Testis (tissue), 3 donors: Measurements from ENCODE around the gene MYBPH. TPM values are rescaled to one million over a fixed set of nuclear protein-coding genes. Genes with fewer than 3 reads are reported as not detected.
A peak's percentile ranks its signal among the peaks of the same experiment; 100 is the strongest.

Experiments
- DNase-seq: peaks from one replicate; pipeline ENCODE4 v3.0.0-alpha.2; 2019
- H3K27ac ChIP-seq, 2 donors: fragments of 200-600 bp; sonication (generic); one replicate each; pipeline ENCODE4 v1.5.1; 2019
- H3K27me3 ChIP-seq: fragments of 200-600 bp; sonication (generic); one replicate; pipeline ENCODE4 v1.5.1; 2019
- H3K36me3 ChIP-seq: fragments of 200-600 bp; sonication (generic); one replicate; pipeline ENCODE4 v1.5.1; 2017; ENCODE audit warnings: low read depth; ENCODE audit errors: missing control alignments
- H3K4me1 ChIP-seq: fragments of 200-600 bp; sonication (generic); one replicate; pipeline ENCODE4 v1.5.1; 2019
- H3K4me3 ChIP-seq, 2 donors: fragments of 200-600 bp; sonication (generic); one replicate each; pipeline ENCODE4 v1.5.1; 2017 to 2019
- H3K9me3 ChIP-seq: fragments of 200-600 bp; sonication (generic); one replicate; pipeline ENCODE4 v1.5.1; 2017
- POLR2A ChIP-seq: fragments of 450-650 bp; IDR thresholded peaks from one replicate; pipeline ENCODE4 v1.6.1; 2017; ENCODE audit warnings: antibody characterized with exemption, mild to moderate bottlenecking, moderate library complexity
- WGBS, 2 donors: methylation state at CpG; one replicate each; pipeline ENCODE4 v1.1.5; 2018; 5-methylcytosine and 5-hydroxymethylcytosine counted together
- intact Hi-C: fragments of 100-400 bp; cut with DNase I; formaldehyde crosslinking; loops from one replicate; pipeline ENCODE4 v1.15.1; 2023; ENCODE audit warnings: low total_unique reads
- polyA plus RNA-seq: library from polyadenylated mRNA; stranded (reverse); fragments of 350-450 nt; fragmentation: Illumina TruSeq; extraction: RNeasy Lipid Tissue Mini Kit (QIAGEN cat#74804); gene quantifications from one replicate; pipeline ENCODE4 v1.2.3, GENCODE V29; 2014; ENCODE audit warnings: low read depth, low replicate concordance; ENCODE audit not compliant: insufficient read depth
- total RNA-seq, 2 donors: library from RNA; depleted of rRNA; stranded (reverse); fragments of >200 nt; gene quantifications; one replicate each; pipeline ENCODE4 v1.2.3, GENCODE V29; 2016
- TF ChIP-seq, protein P1 (sequence below), 3 experiments: fragments of 450-650 bp in 2 of 3; fragments of 200-600 bp in 1 of 3; sonication (generic) in 1 of 3; IDR thresholded peaks; one replicate each; pipeline ENCODE4 v1.5.1; 2016 to 2019; ENCODE audit warnings: antibody characterized with exemption in 3 of 3, mild to moderate bottlenecking in 2 of 3, moderate library complexity in 1 of 3

MYBPH gene
- total and polyA plus RNA-seq, 3 donors from 2014 or later: 0.16 to 2.9 (median 0.25) TPM

DNA sequence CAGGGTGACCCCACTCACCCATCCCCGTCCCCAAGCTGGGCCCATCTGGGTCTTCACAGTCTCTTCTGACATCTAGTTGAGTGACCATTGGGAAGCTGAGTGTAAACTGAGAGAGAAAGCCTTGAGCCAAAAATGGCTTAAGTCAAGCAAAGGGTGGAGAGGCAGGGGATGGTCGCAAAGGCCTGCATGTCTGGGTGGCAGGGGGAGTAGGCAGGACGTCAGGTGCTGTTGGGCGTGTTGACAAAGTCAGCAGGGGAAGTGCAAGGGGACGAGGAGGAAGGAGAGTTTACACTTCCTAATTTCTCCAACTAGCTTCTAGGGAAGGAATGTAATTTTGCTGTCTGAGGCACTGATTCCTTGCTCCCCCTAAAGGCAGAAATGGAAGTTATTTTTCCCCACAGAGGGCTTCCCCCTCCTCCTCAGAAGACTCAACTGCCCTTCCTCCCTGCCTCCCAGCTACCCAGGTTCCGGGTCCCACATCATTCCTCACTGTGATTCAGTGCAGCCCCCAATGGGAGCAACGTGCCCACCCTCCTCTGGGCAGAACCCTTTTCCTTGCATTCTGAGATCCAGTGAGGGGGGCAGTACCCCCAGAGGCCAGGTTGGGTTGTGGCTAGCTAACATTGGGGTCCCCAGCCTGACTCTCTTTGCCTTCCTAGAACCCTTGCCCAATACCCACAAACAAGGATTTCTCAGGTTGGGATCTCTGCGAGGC lies 49.3 kb downstream of the MYBPH start:
- Histone ChIP-seq H3K36me3 (no peaks in the 10 kb centered on the region), H3K4me1 (peaks cover 43% of the 10 kb centered on the region), H3K9me3 (no peaks in the 10 kb centered on the region), H3K27me3 (no peaks in the 10 kb centered on the region), H3K27ac (no peak overlapping the region), H3K4me3 (no peak overlapping the region)
- DNase-seq: no peak
- TF ChIP-seq, protein P1, sequence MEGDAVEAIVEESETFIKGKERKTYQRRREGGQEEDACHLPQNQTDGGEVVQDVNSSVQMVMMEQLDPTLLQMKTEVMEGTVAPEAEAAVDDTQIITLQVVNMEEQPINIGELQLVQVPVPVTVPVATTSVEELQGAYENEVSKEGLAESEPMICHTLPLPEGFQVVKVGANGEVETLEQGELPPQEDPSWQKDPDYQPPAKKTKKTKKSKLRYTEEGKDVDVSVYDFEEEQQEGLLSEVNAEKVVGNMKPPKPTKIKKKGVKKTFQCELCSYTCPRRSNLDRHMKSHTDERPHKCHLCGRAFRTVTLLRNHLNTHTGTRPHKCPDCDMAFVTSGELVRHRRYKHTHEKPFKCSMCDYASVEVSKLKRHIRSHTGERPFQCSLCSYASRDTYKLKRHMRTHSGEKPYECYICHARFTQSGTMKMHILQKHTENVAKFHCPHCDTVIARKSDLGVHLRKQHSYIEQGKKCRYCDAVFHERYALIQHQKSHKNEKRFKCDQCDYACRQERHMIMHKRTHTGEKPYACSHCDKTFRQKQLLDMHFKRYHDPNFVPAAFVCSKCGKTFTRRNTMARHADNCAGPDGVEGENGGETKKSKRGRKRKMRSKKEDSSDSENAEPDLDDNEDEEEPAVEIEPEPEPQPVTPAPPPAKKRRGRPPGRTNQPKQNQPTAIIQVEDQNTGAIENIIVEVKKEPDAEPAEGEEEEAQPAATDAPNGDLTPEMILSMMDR (IDR thresholded peaks at IDR 0.05): peak; percentile 9 to 49 (median 34)
- TF ChIP-seq POLR2A: no peak
- intact Hi-C loops: no loop called here
- 52 to 62% methylated on average over 7 to 8 of the region's 8 CpGs for WGBS, 2 donors

DNA sequence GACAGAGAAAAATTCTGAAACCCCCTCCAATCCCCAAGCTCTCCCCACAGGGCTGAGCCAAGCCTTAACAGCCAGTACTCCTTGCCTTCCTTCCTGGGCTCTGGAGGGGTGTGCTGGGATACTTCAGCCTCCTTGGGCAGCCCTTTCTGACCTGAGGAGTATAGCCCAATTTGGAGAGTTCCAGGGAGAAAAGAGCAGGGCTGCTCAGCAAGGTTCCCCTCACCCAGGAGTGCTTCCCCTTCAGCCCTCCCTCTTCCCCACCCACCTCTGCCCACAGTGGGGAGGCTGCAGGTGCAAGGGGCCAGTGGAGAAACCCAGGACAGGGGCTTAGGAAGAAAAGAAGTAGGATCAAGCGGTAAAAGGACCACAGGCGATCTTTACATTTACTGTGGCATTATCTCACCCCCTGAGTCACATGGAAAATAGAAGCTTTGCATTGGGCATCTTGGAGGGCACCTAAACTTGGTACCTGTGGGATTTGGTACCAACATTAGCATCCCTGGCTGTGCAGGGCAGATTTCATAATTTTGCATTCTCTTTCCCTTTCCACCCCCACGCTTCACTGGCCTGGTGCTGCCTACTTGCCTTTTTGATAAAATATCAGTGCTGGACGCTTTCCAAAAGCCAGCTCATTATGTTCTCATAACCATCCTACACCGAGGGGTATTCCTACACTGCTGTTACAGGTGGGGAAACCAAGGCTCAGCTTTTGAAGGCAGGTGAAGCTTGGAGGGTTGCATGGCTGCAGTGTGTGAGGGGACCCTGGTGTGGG lies 50.9 kb downstream of the MYBPH start:
- Histone ChIP-seq H3K4me1 (peaks cover 43% of the 10 kb centered on the region), H3K27ac (peak overlapping the region; percentile 39 to 56), H3K4me3 (no peak overlapping the region), H3K27me3 (no peaks in the 10 kb centered on the region), H3K36me3 (no peaks in the 10 kb centered on the region), H3K9me3 (no peaks in the 10 kb centered on the region)
- TF ChIP-seq, protein P1 (IDR thresholded peaks at IDR 0.05): no peak
- TF ChIP-seq POLR2A: no peak
- intact Hi-C loops: no loop called here
- DNase-seq: peak; percentile 57
- WGBS, 2 donors: 50 to 67% methylated on average over 4 to 5 of the region's 5 CpGs

DNA sequence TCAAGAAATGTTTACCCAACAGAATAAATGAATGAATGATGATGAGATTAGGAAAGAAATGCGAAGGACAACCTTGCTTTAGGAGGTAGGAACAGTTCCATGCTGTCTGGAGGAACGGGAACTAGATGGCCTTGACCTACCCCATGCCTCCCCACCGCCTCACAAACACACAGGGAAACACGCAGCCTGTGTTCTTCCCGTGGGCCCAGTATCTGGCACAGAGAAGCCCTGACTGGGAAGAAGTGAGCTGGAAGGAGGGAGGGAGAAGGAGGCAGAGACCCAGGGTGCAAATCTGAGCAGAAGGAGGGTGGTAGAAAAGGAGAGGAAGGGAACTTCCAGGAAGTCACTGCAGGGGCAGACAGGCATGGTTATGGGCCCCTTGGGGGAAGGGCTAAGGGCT lies 51.6 kb downstream of the MYBPH start:
- Histone ChIP-seq H3K4me3 (no peak overlapping the region), H3K27ac (peak overlapping the region; percentile 39 to 56), H3K36me3 (no peaks in the 10 kb centered on the region), H3K27me3 (no peaks in the 10 kb centered on the region), H3K4me1 (peaks cover 43% of the 10 kb centered on the region), H3K9me3 (no peaks in the 10 kb centered on the region)
- WGBS, 2 donors: 34 to 35% methylated on average over 5 of the region's 5 CpGs
- TF ChIP-seq, protein P1 (IDR thresholded peaks at IDR 0.05): no peak
- no peak for TF ChIP-seq POLR2A
- DNase-seq: peak; percentile 35
- intact Hi-C loops: no loop called here

- H3K27me3 ChIP-seq: no peaks in the 10 kb centered on the region
- 91 to 95% methylated on average over 1 to 2 of the region's 2 CpGs for WGBS, 2 donors
- H3K27ac ChIP-seq: no peak overlapping the region
- intact Hi-C loops: no loop called here
- H3K9me3 ChIP-seq: no peaks in the 10 kb centered on the region
- DNase-seq: no peak
- H3K36me3 ChIP-seq: no peaks in the 10 kb centered on the region
- TF ChIP-seq, protein P1 (IDR thresholded peaks at IDR 0.05): no peak
- no peak for TF ChIP-seq POLR2A
- no peak overlapping the region for H3K4me3 ChIP-seq
- peaks cover 35% of the 10 kb centered on the region for H3K4me1 ChIP-seq
Measured at GRCh38 chr1:203122159-203122558, 53.5 kb downstream of the MYBPH start.
